NCI-H748 (cell line): Measurements from ENCODE around the gene TMEM245.
"Not testable (repeated sequence)": the region's sequence is repeated elsewhere in the genome, so short reads cannot be mapped to it uniquely, and the experiment has no call there.

Experiments used
- DNase-seq: peaks from one replicate; lab custom pipeline; 2025; ENCODE audit not compliant: unreplicated experiment; lab: John Stamatoyannopoulos, UW

TMEM245 gene

DNA sequence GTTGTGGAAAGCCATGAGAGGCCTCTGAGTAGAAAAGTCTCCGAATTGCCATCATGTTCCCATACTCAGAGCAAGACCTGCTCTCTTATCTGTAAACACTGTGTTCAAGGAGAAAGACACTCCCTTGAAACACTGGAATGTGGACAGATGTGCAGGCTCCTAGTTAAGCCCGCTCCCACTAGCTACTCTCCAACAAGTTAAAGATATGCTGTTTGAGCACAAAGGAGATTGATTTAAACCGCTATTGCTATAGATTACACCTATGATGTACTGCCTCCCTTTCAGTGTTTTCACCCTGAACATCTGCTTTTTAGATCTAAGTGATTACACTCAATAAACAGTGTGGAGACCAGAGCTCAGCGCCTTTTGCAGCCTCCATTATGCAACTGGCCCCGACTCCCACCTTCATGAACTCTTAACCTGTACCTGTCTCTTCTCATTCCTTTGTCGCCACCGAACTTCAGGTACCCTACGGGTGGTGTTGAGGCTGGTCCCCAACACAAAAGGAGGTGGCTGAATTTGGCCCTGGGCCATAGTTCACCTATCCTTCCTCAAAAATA lies 47.5 kb downstream of the TMEM245 start:
- DNase-seq: no peak

DNA sequence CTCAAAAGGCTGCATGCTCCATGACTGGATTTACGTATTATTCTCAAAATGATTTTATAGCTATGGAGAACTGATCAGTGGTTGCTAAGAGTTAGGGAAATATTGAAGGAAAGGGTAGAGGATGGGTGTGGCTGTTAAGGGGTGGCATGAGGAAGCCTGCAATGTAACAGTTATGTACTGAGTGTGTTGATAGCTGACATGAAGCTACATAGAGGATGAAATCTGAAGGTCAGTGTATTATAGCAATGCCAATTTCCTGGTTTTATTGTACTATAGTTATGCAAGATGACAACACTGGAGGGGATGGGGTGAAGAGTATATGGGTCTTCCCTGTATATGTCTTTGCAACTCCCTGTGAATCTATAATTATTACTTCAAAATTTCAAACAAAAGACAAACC lies 51.0 kb downstream of the TMEM245 start:
- DNase-seq: no peak

DNA sequence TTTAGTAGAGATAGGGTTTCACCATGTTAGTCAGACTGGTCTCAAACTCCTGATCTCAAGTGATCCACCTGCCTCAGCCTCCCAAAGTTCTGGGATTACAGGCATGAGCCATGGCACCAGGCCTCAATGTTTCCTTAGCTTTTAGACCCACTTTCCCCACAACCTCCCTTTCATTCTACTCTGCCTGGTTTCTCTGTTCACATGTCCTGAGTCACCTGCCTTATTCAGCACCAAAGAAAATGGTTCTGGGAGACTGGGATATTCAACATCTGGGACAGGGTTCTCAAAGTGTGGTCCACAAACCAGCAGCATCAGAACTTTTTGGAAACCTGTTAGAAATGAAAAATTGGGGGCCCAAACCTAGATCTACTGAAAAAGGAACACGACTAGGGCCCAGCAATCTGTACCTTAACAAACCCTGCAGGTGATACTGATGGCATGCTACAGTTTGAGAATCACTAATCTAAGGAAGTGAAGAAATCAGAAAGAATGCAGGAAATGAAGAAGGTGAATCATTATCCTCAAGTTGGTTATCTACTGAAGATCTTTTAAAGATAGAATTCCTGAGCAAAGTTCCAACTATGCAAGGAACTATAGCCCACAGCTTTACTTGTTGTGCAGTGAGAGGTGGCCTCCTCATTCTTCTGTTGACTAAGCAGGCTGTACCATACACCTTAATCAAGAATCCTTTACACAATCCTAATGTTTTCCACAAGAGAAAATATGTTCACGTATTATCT lies 54.6 kb downstream of the TMEM245 start:
- DNase-seq: no peak

DNA sequence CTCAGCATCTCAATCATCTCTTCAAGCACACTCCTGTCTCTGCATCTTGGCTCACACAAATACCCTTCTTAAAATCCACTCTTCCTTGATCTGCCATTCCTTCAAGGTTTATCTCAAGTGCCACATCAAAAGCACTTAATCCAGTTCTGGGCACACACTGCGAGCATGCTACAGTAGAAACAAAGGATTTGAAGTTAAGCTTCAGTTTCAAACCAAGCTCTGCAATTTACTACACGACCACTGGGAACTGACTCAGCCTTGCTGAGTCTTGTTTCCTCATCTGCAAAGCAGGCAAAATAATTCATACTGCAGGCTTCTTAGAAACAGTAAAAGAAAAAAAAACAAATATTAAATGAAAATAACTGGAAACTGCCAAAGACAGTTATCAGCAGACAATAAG lies 56.0 kb downstream of the TMEM245 start:
- DNase-seq: no peak

DNA sequence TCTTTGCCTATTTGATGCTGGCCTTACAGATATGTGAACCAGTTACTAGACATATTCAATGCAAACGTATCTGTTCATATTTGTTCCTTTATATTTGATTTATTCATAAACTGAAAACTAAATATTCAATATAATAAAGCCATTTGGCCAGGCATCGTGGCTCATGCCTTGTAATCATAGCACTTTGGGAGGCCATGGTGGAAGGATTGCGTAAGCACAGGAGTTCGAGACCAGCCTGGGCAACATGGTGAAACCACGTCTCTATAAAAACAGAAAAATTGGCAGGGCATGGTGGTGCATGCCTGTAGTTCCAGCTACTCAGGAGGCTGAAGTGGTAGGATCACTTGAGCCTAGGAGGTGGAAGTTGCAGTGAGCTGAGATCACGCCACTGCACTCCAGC lies 57.2 kb downstream of the TMEM245 start:
- DNase-seq: no peak

DNA sequence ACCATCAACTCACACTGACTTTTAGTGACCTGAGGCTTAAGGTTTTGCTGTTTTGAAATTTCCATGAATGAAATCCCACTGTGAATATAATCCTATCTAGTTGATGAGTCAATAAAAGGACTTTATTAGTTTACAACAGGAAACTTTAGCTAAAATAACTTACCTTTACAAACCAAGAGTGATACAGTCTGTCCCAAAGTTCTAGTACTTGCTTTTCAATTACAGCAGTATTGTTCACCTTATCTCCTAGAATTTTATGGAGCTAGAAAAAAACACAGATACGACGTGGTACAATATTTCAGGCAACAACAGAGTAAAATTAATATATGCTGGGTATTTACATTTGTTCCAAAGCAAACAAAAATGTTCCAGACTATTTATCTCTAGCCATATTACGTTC lies 59.6 kb downstream of the TMEM245 start:
- no peak for DNase-seq

DNA sequence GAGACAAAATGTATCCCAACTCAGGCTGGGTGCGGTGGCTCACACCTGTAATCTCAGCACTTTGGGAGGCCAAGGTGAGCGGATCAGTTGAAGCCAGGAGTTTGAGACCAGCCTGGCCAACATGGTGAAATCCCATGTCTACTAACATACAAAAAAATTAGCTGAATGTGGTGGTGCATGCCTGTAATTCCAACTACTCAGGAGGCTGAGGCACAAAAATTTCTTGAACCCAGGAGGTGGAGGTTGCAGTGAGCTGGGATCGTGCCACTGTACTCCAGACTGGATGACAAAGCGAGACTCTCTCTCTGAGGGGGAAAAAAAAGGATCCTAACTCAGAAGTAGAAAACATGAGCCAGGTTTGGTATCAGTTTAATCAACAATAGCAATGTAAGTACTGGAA lies 66.6 kb downstream of the TMEM245 start:
- not testable (repeated sequence) for DNase-seq

DNA sequence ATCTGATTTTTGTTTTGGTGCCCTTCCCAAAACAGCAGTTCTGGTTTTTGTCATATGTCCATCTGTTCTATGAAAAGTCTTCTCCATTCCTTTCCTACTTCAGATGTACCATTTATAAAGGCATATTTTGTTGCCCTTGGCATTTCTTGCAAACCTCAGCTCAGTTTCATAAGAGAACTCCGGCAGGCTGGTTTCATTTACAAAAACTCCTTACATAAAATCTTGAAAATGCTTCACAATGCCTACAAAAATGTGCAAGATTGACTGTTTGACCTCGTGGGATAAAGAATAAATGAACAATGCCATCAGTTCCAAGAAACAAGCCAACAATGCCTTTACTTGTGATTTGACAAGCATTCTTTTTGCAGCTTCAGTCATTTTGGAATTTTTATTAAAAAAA lies 67.3 kb downstream of the TMEM245 start:
- no peak for DNase-seq

DNA sequence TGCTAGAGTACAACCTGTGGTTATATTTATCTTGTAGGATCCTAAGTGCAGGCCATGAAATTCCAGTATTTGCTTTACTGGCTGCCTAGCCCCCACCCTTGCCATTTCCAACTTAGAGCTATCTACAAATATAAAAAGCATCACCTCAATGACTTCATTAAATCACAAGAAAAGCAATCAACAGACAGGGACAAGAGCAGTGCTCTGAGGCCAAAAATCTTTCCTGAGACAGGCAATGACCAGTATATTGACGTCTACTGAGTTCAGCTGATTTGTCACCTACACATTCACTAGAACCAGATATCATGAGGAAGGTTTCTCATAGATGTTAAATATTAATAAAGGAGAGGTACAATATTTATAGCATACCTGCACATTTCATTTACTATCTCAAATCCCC lies 68.0 kb downstream of the TMEM245 start:
- no peak for DNase-seq

DNA sequence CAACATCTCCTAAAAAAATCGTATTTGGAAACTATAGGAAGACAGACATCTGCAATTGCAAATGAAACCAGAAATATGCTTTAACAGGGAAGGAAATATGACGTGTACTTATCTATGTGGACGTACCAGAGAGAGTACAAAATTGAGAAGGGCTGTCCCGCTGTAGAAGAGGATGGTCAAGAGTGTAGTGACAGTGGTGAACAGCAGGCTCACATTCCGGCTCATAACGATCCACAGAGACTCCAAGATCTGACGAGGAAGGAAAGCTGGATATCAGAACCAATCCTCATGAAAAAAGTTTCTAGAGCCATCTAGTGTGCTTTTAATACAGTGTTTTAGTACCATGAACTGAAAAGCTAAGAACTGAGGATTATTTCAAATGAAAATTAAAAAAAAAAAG lies 69.3 kb downstream of the TMEM245 start:
- DNase-seq: no peak

DNA sequence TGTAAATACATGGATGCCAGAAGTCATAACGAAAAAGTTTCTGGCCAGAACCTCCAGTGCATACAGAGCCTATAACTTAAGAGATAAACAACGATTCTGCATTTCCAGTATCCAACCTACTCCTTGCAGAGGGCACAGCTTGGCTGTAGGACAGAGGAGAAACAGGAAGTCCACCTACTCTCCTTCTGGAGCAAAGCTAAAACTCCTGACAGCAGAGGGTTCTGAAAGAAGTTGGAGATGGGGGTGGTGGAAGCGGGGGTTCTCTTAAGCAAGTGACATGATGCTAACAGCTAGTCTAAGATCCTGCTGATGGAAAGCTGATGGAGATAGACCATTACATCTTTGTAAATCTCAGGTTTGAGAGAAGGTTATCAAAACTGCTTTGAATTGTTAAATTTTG lies 70.9 kb downstream of the TMEM245 start:
- no peak for DNase-seq

DNA sequence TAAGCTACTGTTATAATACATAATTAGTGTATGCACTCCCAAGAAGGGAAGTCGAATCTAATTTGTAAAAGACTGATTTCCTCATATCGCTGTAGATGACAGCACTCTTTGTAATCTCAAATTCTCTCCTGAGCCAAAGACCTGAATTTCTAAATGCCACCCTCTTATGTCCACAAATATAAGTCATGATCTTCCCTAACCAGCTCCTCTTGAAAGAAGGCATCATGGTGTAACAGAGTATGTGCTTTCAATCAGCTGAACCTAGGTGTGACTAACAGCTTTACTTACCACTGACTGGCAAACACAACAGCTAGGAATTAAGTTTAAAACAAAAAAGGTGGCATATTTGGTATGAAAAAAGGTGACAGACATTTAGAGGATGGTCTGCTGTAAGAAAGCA lies 72.5 kb downstream of the TMEM245 start:
- no peak for DNase-seq

DNA sequence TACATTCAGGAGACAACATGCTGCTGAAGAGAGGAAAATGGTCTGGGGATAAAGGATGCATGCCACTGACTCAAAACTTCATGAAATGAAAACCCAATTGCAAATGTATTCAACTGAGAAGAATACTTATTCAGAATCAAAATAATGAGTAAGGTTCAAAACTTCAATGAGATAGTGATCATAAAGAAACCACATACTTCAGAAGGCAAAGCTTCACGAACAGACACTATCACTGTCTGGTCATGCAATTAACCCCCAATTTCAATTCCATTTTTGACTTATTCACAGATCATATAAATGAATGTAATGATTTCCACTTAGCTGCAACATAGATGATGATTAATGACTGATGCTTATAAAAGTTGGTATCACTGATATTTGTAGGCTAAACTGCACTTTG lies 73.4 kb downstream of the TMEM245 start:
- no peak for DNase-seq

DNA sequence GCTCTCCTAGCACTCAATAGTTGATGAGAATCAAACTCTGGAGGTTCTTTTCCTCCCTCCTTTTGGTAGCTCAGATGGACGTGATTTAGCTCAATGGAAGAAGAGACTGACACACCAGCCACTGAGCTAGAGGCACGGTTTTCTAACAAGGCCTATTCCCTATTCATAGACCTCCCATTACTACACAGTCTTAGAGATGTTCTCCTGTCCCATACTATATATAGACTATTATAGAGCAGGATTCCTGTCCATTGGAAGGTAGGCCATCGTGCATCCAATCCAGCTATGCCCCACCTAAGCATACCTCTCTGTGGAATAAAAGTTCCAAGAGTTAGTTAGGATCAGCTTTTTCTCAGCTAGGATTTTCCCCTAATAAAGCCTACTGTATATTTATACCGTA lies 76.2 kb downstream of the TMEM245 start:
- DNase-seq: no peak

DNA sequence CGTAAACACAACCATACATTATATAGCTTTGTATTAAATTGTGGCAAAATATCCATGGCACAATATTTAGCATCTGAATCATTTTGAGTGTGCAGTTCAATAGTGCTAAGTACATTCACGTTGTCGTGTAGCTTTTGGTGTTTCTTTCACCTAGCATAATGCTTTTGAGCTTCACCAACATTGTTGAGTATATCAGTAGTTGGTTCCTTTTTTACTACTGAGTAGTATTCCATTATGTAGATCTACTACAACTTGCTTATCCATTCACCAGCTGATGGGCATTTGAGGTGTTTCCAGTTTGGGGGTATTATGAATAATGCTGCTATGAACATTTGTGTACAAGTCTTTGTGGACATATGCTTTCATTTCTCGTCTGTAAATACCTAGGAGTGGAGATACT lies 79.2 kb downstream of the TMEM245 start:
- DNase-seq: no peak

DNA sequence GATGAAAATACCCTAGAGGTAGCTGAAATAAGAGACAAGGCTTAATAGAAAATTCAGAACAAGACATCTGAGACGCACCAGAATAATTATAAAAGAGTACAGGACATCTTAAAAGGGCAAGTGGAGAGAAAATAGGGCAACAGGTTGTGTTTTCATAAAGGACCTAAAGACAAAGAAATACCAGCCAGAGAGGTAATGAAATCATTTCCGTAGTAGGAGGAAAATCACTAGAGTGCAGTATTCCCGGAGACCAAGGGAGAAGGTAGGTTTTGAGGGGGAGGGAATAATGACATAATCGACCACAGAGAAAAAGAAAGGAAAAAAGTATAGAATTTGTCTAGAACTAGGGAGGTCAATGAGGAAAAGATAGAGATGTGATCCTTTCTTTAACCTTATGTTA lies 80.2 kb downstream of the TMEM245 start:
- no peak for DNase-seq

DNA sequence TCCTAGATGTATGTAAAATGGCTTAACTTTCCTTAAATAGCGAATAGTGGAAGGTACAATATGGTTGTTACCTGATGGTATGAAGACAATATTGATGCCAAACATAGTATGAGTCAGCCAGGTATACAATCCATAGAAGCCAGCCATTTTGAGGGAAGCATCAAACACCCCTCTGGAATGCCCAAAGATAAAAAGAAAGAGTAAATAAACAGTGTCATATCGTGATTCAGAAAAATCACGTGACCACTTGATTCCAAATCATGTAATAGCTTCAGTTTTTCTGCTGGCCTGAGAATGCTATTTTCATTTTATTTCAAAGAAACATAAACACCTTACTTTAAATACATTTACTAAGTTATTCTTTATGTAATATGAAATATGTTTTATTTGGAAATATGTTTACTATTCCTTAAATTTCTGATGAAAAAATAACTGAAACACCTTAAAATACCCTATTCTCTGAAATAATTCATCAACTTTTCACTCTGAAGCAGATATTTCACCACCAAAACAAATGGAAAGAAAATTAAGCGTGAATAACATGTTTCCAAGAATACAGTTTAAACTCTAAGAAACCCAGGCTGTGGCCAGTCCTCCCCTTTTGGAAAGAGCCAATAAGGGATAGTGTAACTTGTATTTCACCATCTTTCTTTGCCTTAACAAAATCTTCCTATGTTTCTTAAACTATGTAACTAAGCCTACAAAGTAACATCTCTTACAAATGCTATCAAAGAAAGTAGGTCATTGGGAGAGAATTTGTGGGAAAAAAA lies 81.6 kb downstream of the TMEM245 start:
- DNase-seq: no peak

DNA sequence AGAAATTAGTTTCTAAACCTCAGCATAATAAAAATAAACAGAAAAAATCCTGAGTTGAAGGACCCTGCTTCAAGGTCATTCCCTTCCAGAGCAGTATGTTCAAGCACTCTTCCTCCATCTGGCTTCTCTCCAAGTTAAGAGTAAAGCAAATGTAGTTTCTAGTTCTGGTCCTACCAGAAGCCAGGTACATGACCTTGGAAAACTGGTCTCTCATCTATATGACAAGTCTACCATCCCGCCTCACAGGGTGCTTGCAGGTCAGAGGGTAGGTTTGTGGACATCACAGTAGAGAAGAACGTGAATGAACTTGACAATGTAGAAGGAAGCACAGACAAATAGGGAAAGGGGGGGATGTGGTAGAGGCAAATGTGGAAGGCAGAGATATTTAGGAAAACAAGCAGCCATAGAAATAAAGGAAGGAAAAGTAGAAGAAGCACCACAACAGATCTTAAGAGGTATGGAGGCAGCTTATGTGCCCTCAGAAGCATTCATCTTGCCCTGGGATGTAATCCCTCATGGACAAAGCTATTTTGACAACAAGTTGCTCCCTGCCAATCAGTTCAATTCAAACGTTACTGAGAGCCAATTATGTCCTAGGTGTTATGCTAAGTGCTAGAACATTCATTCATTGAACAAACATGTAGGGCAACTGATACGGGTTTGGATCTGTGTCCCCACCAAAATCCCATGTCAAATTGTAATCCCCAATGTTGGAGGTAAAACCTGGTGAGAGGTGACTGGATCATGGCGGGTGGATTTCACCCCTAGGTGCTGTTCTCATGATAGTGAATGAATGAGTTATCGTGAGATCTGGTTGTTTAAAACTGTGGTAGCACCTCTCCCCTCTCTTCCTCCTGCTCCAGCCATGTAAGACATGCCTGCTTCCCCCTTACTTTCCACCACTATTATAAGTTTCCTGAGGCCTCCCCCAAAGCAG lies 82.7 kb downstream of the TMEM245 start:
- no peak for DNase-seq

DNA sequence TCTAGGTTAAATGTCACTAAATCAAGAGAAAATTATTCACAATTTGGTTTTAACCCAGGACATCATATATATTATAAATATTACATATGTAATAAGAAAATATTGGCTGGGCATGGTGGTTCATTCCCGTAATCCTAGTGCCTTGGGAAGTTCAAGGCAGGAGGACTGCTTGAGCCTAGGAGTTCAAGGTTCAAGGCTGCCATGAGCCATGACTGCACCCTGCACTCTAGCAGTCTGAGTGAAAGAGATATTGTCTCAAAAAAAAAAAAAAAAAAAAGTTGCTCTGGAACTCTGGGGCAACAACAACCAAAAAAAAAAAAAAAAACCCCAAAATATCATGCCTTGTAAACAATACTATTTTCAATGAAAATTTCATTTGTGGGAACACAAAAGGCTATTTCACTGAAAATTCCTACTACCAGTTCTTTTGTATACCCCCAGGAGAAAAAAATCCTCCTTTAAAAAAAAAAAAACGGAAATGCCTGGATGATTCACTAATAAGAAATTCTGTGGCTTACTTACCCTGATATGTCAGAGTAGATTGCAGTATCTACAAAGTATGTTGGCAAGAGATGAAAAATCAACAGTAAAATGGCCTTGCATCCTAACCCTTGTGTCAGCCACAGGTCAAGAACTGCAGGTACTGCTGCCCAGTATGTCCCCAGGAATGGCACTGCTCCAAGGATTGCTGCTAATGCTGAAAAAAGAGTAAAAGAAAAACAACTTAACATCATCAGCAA lies 83.9 kb downstream of the TMEM245 start:
- no peak for DNase-seq

DNA sequence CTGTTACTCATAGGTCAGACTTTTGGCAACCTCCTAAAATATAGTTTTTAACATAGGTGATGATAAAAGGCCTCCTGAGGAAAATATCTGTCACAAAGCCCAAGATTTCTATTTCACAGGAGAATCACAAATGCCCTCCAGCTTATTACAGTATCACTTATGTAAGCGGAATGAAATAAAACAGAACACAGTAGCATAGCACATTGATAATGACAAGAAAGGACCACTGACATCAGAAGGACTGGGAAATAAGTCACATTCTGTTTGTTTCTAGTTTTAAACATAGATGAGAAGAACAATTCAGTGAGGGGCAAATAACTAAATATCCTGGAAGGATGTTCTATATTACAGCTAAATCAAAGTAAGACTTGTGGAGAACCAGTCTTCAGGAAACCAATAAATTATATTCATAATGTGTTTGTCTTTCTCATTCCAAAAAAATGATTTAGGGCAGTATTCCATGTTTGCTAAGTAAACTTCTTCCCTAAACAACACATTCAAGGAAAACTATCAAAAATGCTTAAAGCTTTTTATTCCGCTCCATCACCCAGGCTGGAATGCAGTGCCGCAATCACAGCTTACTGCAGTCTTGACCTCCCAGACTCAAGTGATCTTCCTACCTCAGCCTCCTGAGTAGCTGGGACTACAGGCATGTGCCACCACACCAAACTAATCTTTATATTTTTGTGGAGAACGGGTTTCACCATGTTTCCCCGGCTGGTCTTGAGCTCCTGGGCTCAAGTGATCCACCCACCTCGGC lies 85.6 kb downstream of the TMEM245 start:
- no peak for DNase-seq
